ENCODE measurements around the gene C1orf94. TPM values are rescaled to one million over a fixed set of nuclear protein-coding genes. Genes with fewer than 3 reads are reported as not detected.

The C1orf94 gene
- total RNA-seq, 1 donor from 2014 or later: not detected

GRCh38 chr1:34188985-34189384 is 12.3 kb downstream of the C1orf94 start:
- Mint-ChIP-seq H3K27me3 (peaks cover 26% of the 10 kb centered on the region), H3K36me3 (ENCODE audit: low read depth) (no peaks in the 10 kb centered on the region), H3K27ac (no peak overlapping the region), H3K9me3 (peaks cover 2% of the 10 kb centered on the region), H3K4me1 (no peaks in the 10 kb centered on the region), H3K4me3 (no peak overlapping the region)
- DNase-seq (no peak), ATAC-seq (ENCODE audit: low read depth) (no peak)
- ChIA-PET CTCF (no interaction called here), POLR2A (no interaction called here)
- intact Hi-C loops (cut with micrococcal nuclease): no loop called here
- TF ChIP-seq, protein P1, sequence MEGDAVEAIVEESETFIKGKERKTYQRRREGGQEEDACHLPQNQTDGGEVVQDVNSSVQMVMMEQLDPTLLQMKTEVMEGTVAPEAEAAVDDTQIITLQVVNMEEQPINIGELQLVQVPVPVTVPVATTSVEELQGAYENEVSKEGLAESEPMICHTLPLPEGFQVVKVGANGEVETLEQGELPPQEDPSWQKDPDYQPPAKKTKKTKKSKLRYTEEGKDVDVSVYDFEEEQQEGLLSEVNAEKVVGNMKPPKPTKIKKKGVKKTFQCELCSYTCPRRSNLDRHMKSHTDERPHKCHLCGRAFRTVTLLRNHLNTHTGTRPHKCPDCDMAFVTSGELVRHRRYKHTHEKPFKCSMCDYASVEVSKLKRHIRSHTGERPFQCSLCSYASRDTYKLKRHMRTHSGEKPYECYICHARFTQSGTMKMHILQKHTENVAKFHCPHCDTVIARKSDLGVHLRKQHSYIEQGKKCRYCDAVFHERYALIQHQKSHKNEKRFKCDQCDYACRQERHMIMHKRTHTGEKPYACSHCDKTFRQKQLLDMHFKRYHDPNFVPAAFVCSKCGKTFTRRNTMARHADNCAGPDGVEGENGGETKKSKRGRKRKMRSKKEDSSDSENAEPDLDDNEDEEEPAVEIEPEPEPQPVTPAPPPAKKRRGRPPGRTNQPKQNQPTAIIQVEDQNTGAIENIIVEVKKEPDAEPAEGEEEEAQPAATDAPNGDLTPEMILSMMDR (IDR thresholded peaks at IDR 0.05): no peak

GRCh38 chr1:34190692-34191091 is 14.0 kb downstream of the C1orf94 start:
- Mint-ChIP-seq H3K9me3 (peaks cover 2% of the 10 kb centered on the region), H3K4me1 (no peaks in the 10 kb centered on the region), H3K4me3 (no peak overlapping the region), H3K27ac (no peak overlapping the region), H3K36me3 (ENCODE audit: low read depth) (no peaks in the 10 kb centered on the region), H3K27me3 (peaks cover 22% of the 10 kb centered on the region)
- intact Hi-C loops (cut with micrococcal nuclease): no loop called here
- ATAC-seq (ENCODE audit: low read depth): no peak
- POLR2A ChIA-PET: no interaction called here
- TF ChIP-seq, protein P1 (IDR thresholded peaks at IDR 0.05): no peak
- CTCF ChIA-PET: no interaction called here
- DNase-seq: no peak

DNA sequence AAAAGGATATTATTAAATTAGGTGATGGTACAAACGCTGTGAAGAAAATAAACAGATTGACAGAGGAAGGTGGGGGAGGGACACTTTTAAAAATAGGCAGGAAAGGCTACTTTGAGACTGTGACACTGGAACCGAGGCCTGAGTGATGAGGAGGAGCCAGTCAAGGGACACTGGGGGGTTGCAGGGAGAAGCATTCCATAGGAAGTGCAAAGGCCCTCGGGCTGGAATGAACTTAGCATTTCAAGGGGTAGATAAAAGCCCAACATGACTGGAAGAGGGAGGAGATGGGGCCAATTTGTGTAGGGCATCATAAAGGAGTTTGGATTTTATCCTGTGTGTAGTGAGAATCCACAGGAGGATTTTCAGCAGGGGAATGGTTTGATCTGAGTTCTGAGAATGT is 15.9 kb downstream of the C1orf94 start:
- H3K36me3 Mint-ChIP-seq (ENCODE audit: low read depth): no peaks in the 10 kb centered on the region
- DNase-seq: no peak
- H3K4me1 Mint-ChIP-seq: no peaks in the 10 kb centered on the region
- CTCF ChIA-PET: no interaction called here
- peaks cover 10% of the 10 kb centered on the region for H3K27me3 Mint-ChIP-seq
- ATAC-seq (ENCODE audit: low read depth): no peak
- intact Hi-C loops (cut with micrococcal nuclease): no loop called here
- no peak overlapping the region for H3K4me3 Mint-ChIP-seq
- no peak overlapping the region for H3K27ac Mint-ChIP-seq
- H3K9me3 Mint-ChIP-seq: peaks cover 2% of the 10 kb centered on the region
- TF ChIP-seq, protein P1 (IDR thresholded peaks at IDR 0.05): no peak
- POLR2A ChIA-PET: no interaction called here

- no peaks in the 10 kb centered on the region for H3K27me3 Mint-ChIP-seq
- intact Hi-C loops (cut with micrococcal nuclease): no loop called here
- TF ChIP-seq, protein P1 (IDR thresholded peaks at IDR 0.05): no peak
- DNase-seq: no peak
- no peak overlapping the region for H3K4me3 Mint-ChIP-seq
- no peaks in the 10 kb centered on the region for H3K9me3 Mint-ChIP-seq
- H3K36me3 Mint-ChIP-seq (ENCODE audit: low read depth): no peaks in the 10 kb centered on the region
- no peaks in the 10 kb centered on the region for H3K4me1 Mint-ChIP-seq
- H3K27ac Mint-ChIP-seq: no peak overlapping the region
- ATAC-seq (ENCODE audit: low read depth): no peak
- ChIA-PET CTCF (no interaction called here), POLR2A (no interaction called here)
These were observed 23.2 kb downstream of the C1orf94 start for GRCh38 chr1:34199927-34200326.

DNA sequence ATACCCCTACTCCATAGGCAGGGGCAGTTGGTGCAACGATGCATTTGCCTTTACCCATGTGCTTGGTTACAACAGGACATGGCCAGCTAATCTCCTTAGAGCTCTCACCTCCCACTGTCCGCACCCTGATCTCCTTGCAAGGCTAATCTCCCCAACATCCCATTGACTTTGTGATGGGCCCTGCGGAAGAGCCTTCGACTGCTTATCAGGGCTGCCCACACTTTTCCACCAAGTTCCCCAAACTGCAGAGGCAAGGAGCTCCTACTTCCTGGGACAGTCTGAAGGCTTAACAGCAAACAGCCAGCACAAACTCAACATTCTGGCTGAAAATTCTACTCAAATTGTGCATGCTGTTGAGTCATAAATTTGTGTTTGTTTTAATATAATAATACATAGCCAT is 36.0 kb downstream of the C1orf94 start:
- ATAC-seq (ENCODE audit: low read depth): no peak
- ChIA-PET POLR2A (no interaction called here), CTCF (no interaction called here)
- Mint-ChIP-seq H3K4me3 (no peak overlapping the region), H3K27ac (no peak overlapping the region), H3K9me3 (no peaks in the 10 kb centered on the region), H3K36me3 (ENCODE audit: low read depth) (no peaks in the 10 kb centered on the region), H3K4me1 (no peaks in the 10 kb centered on the region), H3K27me3 (no peaks in the 10 kb centered on the region)
- intact Hi-C loops (cut with micrococcal nuclease): no loop called here
- TF ChIP-seq, protein P1 (IDR thresholded peaks at IDR 0.05): no peak
- DNase-seq: no peak
